HG02981 (cell line): ENCODE measurements around the gene ATF6B.

Source experiments
- ATAC-seq: cut with Tn5 transposase; IDR thresholded peaks from one replicate; pipeline ENCODE4 v1.9.1; 2021; ENCODE audit warnings: mild to moderate bottlenecking, moderate library complexity; ENCODE audit not compliant: unreplicated experiment

ATF6B gene

GRCh38 chr6:32132110-32132509, 4.1 kb upstream of the ATF6B start:
- no peak for ATAC-seq

GRCh38 chr6:32131439-32131948, 3.4 kb upstream of the ATF6B start:
- no peak for ATAC-seq

GRCh38 chr6:32129297-32130088, 1.4 kb upstream of the ATF6B start:
- no peak for ATAC-seq

GRCh38 chr6:32128751-32129296, 778 bp upstream of the ATF6B start:
- no peak for ATAC-seq

- ATAC-seq: no peak
Observed at GRCh38 chr6:32127409-32127716, 683 bp downstream of the ATF6B start.

- ATAC-seq: no peak
Observed at GRCh38 chr6:32126880-32127279, 1.2 kb downstream of the ATF6B start.

- ATAC-seq: no peak
Observed at GRCh38 chr6:32123681-32124080, 4.4 kb downstream of the ATF6B start.

GRCh38 chr6:32120573-32121059, 7.4 kb downstream of the ATF6B start:
- no peak for ATAC-seq

- no peak for ATAC-seq
Observed at GRCh38 chr6:32118782-32119628, 9.0 kb downstream of the ATF6B start.

GRCh38 chr6:32117461-32117860, 10.6 kb downstream of the ATF6B start:
- ATAC-seq: no peak

- ATAC-seq: no peak
Observed at GRCh38 chr6:32116674-32117073, 11.4 kb downstream of the ATF6B start.

- ATAC-seq: no peak
Observed at GRCh38 chr6:32115623-32116022, 12.4 kb downstream of the ATF6B start.

GRCh38 chr6:32114796-32115195, 13.2 kb downstream of the ATF6B start:
- no peak for ATAC-seq

- no peak for ATAC-seq
Observed at GRCh38 chr6:32113386-32114352, 14.4 kb downstream of the ATF6B start.

GRCh38 chr6:32112431-32112980, 15.5 kb downstream of the ATF6B start:
- no peak for ATAC-seq

- no peak for ATAC-seq
Observed at GRCh38 chr6:32111424-32112066, 16.5 kb downstream of the ATF6B start.

- no peak for ATAC-seq
Observed at GRCh38 chr6:32110632-32111031, 17.4 kb downstream of the ATF6B start.

- no peak for ATAC-seq
Observed at GRCh38 chr6:32109765-32110160, 18.3 kb downstream of the ATF6B start.

GRCh38 chr6:32109114-32109764, 18.8 kb downstream of the ATF6B start, which contains the start of gene TNXB:
TSS of gene TNXB (minus strand) at chr6:32109338. CDS start at chr6:32098198, 11,140 bp downstream.
- no peak for ATAC-seq
